OCI-LY1 (cell line): Measurements from ENCODE around the gene HS3ST4.

Source experiments
- EZH2 ChIP-seq: fragments of 200-600 bp; sonication (generic), shearing (Covaris generic); IDR thresholded peaks from 2 replicates; pipeline ENCODE4 v1.8.0; 2017; ENCODE audit warnings: borderline replicate concordance, mixed run types, mild to moderate bottlenecking, antibody characterized with exemption, low read length, moderate library complexity, mixed read lengths
- TF ChIP-seq, protein P1 (sequence below): fragments of 200-600 bp; sonication (generic), shearing (Covaris generic); IDR thresholded peaks from 2 replicates; pipeline ENCODE4 v1.5.1; 2017; ENCODE audit warnings: mild to moderate bottlenecking, antibody characterized with exemption, low read length, moderate library complexity, mixed read lengths

DNA sequence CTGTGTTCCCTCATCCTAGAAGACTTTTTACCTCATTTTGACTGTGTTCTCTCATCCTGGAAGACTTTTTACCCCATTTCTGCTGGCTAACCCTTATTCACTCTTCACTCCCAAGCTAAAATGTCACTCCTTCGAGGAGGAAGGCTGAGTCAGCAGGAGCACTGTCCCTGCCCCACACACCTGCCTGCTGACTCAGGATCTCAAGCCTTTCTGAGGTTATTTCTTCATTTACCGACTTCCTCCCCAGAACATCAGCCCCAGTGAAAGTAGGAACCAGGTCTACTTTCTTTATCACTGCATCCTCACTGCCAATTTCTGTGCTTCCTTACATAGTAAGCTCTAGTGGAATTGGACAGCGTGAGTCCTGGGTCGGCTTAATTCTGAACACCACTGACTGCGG lies 220.6 kb downstream of the HS3ST4 start:
- TF ChIP-seq, protein P1, sequence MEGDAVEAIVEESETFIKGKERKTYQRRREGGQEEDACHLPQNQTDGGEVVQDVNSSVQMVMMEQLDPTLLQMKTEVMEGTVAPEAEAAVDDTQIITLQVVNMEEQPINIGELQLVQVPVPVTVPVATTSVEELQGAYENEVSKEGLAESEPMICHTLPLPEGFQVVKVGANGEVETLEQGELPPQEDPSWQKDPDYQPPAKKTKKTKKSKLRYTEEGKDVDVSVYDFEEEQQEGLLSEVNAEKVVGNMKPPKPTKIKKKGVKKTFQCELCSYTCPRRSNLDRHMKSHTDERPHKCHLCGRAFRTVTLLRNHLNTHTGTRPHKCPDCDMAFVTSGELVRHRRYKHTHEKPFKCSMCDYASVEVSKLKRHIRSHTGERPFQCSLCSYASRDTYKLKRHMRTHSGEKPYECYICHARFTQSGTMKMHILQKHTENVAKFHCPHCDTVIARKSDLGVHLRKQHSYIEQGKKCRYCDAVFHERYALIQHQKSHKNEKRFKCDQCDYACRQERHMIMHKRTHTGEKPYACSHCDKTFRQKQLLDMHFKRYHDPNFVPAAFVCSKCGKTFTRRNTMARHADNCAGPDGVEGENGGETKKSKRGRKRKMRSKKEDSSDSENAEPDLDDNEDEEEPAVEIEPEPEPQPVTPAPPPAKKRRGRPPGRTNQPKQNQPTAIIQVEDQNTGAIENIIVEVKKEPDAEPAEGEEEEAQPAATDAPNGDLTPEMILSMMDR, result no peak
- TF ChIP-seq EZH2, result no peak
